ENCODE results near the gene MAP2. TPM values are rescaled to one million over a fixed set of nuclear protein-coding genes. Genes with fewer than 3 reads are reported as not detected.
A peak's percentile ranks its signal among the peaks of the same experiment; 100 is the strongest.

Gene MAP2
- total and polyA plus RNA-seq, 4 donors = 0.70 to 4.2 (median 1.9) TPM

DNA sequence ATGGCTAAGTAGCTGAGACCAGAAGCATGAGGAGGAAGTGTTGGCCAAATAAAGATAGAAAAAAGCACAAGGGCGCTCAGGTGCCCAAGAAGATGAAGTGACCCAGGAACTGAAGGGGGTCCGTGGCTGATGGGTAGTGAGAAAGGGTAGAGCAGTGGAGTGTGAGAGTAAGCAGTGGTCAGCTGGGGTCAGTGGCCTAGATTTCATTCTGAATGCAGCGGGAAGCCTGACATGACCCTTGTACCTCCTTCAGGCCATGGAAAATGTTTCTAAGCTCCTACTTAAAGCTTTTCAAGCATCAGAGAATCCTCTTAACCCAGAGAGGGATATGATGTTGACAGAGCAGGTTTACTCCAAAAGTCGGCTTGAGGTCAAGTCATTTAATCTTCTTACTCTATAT lies 258.8 kb downstream of the MAP2 start:
- 67% methylated on average over 4 of the region's 4 CpGs for WGBS
- Histone ChIP-seq H3K9me3 (ENCODE audit: control insufficient read depth in 4 of 4, low read length in 3 of 4) (no peaks in the 10 kb centered on the region), H3K27me3 (ENCODE audit: control insufficient read depth in 4 of 4, insufficient read depth in 4 of 4, low read length in 3 of 4) (no peaks in the 10 kb centered on the region), H3K4me1 (ENCODE audit: control insufficient read depth in 4 of 4, insufficient read depth in 4 of 4, low read length in 3 of 4) (no peaks in the 10 kb centered on the region), H3K27ac (ENCODE audit: low read depth in 1 of 2, low read length in 2 of 2) (no peak overlapping the region), H3K36me3 (ENCODE audit: control insufficient read depth in 4 of 4, insufficient read depth in 3 of 4, low read depth in 1 of 4, low read length in 3 of 4) (no peaks in the 10 kb centered on the region), H3K4me3 (ENCODE audit: low read depth in 1 of 3, low read length in 3 of 3) (no peak overlapping the region), H3K9ac (ENCODE audit: low read depth in 1 of 2, low read length in 2 of 2) (no peak overlapping the region)
- DNase-seq (ENCODE audit: low spot score) = no peak
- TF ChIP-seq, protein P1, sequence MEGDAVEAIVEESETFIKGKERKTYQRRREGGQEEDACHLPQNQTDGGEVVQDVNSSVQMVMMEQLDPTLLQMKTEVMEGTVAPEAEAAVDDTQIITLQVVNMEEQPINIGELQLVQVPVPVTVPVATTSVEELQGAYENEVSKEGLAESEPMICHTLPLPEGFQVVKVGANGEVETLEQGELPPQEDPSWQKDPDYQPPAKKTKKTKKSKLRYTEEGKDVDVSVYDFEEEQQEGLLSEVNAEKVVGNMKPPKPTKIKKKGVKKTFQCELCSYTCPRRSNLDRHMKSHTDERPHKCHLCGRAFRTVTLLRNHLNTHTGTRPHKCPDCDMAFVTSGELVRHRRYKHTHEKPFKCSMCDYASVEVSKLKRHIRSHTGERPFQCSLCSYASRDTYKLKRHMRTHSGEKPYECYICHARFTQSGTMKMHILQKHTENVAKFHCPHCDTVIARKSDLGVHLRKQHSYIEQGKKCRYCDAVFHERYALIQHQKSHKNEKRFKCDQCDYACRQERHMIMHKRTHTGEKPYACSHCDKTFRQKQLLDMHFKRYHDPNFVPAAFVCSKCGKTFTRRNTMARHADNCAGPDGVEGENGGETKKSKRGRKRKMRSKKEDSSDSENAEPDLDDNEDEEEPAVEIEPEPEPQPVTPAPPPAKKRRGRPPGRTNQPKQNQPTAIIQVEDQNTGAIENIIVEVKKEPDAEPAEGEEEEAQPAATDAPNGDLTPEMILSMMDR (IDR thresholded peaks at IDR 0.05; ENCODE audit: low read depth, low read length, missing input control) = no peak
- TF ChIP-seq YY1 (IDR thresholded peaks at IDR 0.05) (no peak), ATF3 (IDR thresholded peaks at IDR 0.05) (no peak), REST (IDR thresholded peaks at IDR 0.05) (no peak), FOXA1 (IDR thresholded peaks at IDR 0.05) (no peak), HNF4G (IDR thresholded peaks at IDR 0.05) (no peak), RXRA (IDR thresholded peaks at IDR 0.05) (peak; percentile 23 to 25), SP1 (IDR thresholded peaks at IDR 0.05) (no peak)

DNA sequence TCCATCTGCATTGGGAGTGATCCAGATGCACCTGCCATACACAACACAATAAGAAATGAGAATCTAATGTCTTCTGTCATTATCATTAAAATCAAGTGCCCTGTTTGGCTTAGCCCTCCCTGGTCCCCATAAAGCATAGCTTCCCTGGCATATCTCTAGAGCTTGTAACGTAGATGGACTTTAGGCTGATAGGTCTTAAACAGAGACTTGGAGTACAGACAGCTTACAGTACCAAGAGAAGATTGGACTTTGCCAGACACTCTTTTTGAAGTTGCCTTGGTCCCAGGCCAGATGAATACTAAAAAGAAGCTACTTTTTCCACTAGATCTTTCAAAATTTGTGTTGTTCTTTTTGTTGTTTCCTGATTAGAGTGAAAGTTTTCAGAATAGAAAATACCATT lies 261.5 kb downstream of the MAP2 start:
- no peaks in the 10 kb centered on the region for H3K9me3 ChIP-seq (ENCODE audit: control insufficient read depth in 4 of 4, low read length in 3 of 4)
- no peak for DNase-seq (ENCODE audit: low spot score)
- H3K27me3 ChIP-seq (ENCODE audit: control insufficient read depth in 4 of 4, insufficient read depth in 4 of 4, low read length in 3 of 4) = no peaks in the 10 kb centered on the region
- H3K4me3 ChIP-seq (ENCODE audit: low read depth in 1 of 3, low read length in 3 of 3) = no peak overlapping the region
- 41% methylated on average over 1 of the region's 1 CpG for WGBS
- H3K27ac ChIP-seq (ENCODE audit: low read depth in 1 of 2, low read length in 2 of 2) = no peak overlapping the region
- no peaks in the 10 kb centered on the region for H3K4me1 ChIP-seq (ENCODE audit: control insufficient read depth in 4 of 4, insufficient read depth in 4 of 4, low read length in 3 of 4)
- H3K9ac ChIP-seq (ENCODE audit: low read depth in 1 of 2, low read length in 2 of 2) = no peak overlapping the region
- H3K36me3 ChIP-seq (ENCODE audit: control insufficient read depth in 4 of 4, insufficient read depth in 3 of 4, low read depth in 1 of 4, low read length in 3 of 4) = no peaks in the 10 kb centered on the region
- TF ChIP-seq NR2F2 (IDR thresholded peaks at IDR 0.05) (no peak), JUND (IDR thresholded peaks at IDR 0.05) (no peak), HNF4A (conservative IDR thresholded peaks at IDR 0.05) (no peak), SP1 (IDR thresholded peaks at IDR 0.05) (no peak), TAF1 (conservative IDR thresholded peaks at IDR 0.05) (no peak), RAD21 (IDR thresholded peaks at IDR 0.05) (no peak), FOXA1 (IDR thresholded peaks at IDR 0.05) (no peak), HNF4G (IDR thresholded peaks at IDR 0.05) (no peak), GABPA (IDR thresholded peaks at IDR 0.05 in 1 of 2, conservative IDR thresholded peaks at IDR 0.05 in 1 of 2) (no peak), RXRA (IDR thresholded peaks at IDR 0.05) (no peak), REST (IDR thresholded peaks at IDR 0.05) (no peak), ZBTB33 (IDR thresholded peaks at IDR 0.05) (no peak), ATF3 (IDR thresholded peaks at IDR 0.05) (no peak), YY1 (IDR thresholded peaks at IDR 0.05) (no peak)
- TF ChIP-seq, protein P1 (IDR thresholded peaks at IDR 0.05; ENCODE audit: low read depth, low read length, missing input control) = no peak

Data from liver (tissue), 9 donors.